Activated B cell treated with CpG ODN at 0.5 μM for 24 hours (primary cell): ENCODE data around the gene PROSER3. TPM values are rescaled to one million over a fixed set of nuclear protein-coding genes. Genes with fewer than 3 reads are reported as not detected.

Experiments used
- ATAC-seq: fragments of 200-7000 bp; cut with Tn5 transposase; one replicate; pipeline ENCODE4 v1.10.0; 2021; ENCODE audit warnings: low read depth, mild to moderate bottlenecking, moderate library complexity
- CTCF ChIA-PET: fragments of 350-600 bp; sonication (Branson Sonifier 250); formaldehyde crosslinking; loops from one replicate; lab custom pipeline; 2021; ENCODE audit warnings: antibody characterized with exemption; lab: Charles Lee
- POLR2A ChIA-PET: fragments of 350-600 bp; sonication (Branson Sonifier 250); formaldehyde crosslinking; loops from one replicate; lab custom pipeline; 2021; ENCODE audit warnings: antibody characterized with exemption; lab: Charles Lee
- DNase-seq: peaks from one replicate; pipeline ENCODE4 v3.0.0; 2022
- H3K27ac Mint-ChIP-seq: one replicate; pipeline ENCODE4 v1.8.0; 2020; ENCODE audit warnings: mixed read lengths
- H3K27me3 Mint-ChIP-seq: one replicate; pipeline ENCODE4 v1.8.0; 2021; ENCODE audit warnings: mixed read lengths
- H3K36me3 Mint-ChIP-seq: one replicate; pipeline ENCODE4 v1.8.0; 2021; ENCODE audit warnings: low read depth, mixed read lengths
- H3K4me1 Mint-ChIP-seq: one replicate; pipeline ENCODE4 v1.8.0; 2021; ENCODE audit warnings: mixed read lengths
- H3K4me3 Mint-ChIP-seq: one replicate; pipeline ENCODE4 v1.8.0; 2020; ENCODE audit warnings: mild to moderate bottlenecking, mixed read lengths
- H3K9me3 Mint-ChIP-seq: one replicate; pipeline ENCODE4 v1.8.0; 2020; ENCODE audit warnings: mixed read lengths
- intact Hi-C: fragments of 100-400 bp; cut with micrococcal nuclease; formaldehyde crosslinking; loops from one replicate; pipeline ENCODE4 v1.15.1; 2024
- total RNA-seq: library from RNA; stranded (reverse); gene quantifications from 2 replicates; pipeline ENCODE4 v1.2.3, GENCODE V29; 2022
- TF ChIP-seq, protein P1 (sequence below): fragments of 200-600 bp; IDR thresholded peaks from one replicate; pipeline ENCODE4 v1.8.0; 2022; ENCODE audit warnings: antibody characterized with exemption, mild to moderate bottlenecking

Gene PROSER3
- total RNA-seq, 1 donor from 2014 or later = 60.5 TPM

GRCh38 chr19:35713506-35713850, 44.5 kb upstream of the PROSER3 start:
- ChIA-PET POLR2A (interaction anchor here (0.6 to 7.2 kb wide), 7 partner anchors 14 to 103 kb away, joined by 5 to 238 read pairs (median 7); partner anchors contain the start of genes COX6B1, IGFLR1, LIN37 and PSENEN), CTCF (interaction anchor here (5.7 kb wide), 1 partner anchor 17 kb away, joined by 57 read pairs; no protein-coding TSS in a partner anchor)
- Mint-ChIP-seq H3K4me1 (peaks cover 68% of the 10 kb centered on the region), H3K4me3 (peak overlapping the region; percentile 93), H3K9me3 (no peaks in the 10 kb centered on the region), H3K27me3 (no peaks in the 10 kb centered on the region), H3K36me3 (peaks cover 7% of the 10 kb centered on the region), H3K27ac (peak overlapping the region; percentile 96)
- intact Hi-C loops = loop anchor here (5.0 to 10.0 kb wide), 2 partner anchors 366 to 389 kb away; partner anchors contain the start of genes CD22 and FFAR1
- DNase-seq = no peak
- no peak for ATAC-seq
- TF ChIP-seq, protein P1, sequence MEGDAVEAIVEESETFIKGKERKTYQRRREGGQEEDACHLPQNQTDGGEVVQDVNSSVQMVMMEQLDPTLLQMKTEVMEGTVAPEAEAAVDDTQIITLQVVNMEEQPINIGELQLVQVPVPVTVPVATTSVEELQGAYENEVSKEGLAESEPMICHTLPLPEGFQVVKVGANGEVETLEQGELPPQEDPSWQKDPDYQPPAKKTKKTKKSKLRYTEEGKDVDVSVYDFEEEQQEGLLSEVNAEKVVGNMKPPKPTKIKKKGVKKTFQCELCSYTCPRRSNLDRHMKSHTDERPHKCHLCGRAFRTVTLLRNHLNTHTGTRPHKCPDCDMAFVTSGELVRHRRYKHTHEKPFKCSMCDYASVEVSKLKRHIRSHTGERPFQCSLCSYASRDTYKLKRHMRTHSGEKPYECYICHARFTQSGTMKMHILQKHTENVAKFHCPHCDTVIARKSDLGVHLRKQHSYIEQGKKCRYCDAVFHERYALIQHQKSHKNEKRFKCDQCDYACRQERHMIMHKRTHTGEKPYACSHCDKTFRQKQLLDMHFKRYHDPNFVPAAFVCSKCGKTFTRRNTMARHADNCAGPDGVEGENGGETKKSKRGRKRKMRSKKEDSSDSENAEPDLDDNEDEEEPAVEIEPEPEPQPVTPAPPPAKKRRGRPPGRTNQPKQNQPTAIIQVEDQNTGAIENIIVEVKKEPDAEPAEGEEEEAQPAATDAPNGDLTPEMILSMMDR = no peak

DNA sequence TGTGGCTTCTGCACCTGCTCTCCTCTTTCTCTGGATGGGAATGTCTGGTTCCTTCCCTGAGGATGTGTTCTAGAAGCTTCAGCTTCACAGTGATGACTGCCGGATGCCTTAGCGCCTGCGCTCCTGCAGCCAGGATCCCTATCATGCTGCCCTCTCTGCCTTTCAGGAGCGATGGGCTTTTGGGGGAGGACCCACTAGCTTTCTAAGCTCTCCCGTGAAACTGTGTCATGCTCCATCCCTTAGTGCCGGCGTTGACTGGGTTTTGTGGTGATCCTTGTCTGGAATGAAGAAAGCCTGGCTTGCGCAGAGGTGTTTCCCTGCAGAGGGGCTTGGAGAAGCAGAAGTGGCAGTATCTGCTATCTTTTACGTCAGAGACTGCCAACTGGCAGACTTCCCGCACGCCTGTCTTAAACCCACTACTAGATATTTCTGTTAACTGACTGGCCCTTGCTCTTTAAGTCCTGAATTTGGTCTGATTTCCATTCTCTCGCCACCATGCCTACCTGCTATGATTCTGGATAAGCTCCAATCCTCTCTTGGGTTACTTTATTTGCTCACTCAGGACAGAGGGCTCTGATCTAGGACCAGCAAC, 44.0 kb upstream of the PROSER3 start:
- ChIA-PET CTCF (interaction anchor here (1.4 to 5.7 kb wide), 3 partner anchors 12 to 21 kb away, joined by 5 to 57 read pairs (median 6); no protein-coding TSS in a partner anchor), POLR2A (interaction anchor here (1.7 to 7.2 kb wide), 5 partner anchors 15 to 66 kb away, joined by 5 to 238 read pairs (median 29); partner anchors contain the start of genes COX6B1, IGFLR1, LIN37 and PSENEN)
- Mint-ChIP-seq H3K27ac (peak overlapping the region; percentile 96), H3K4me1 (peaks cover 74% of the 10 kb centered on the region), H3K36me3 (peaks cover 7% of the 10 kb centered on the region), H3K9me3 (no peaks in the 10 kb centered on the region), H3K27me3 (no peaks in the 10 kb centered on the region), H3K4me3 (peak overlapping the region; percentile 93)
- intact Hi-C loops = loop anchor here (5.0 to 10.0 kb wide), 2 partner anchors 367 to 389 kb away; partner anchors contain the start of genes CD22 and FFAR1
- no peak for ATAC-seq
- DNase-seq = no peak
- TF ChIP-seq, protein P1 = no peak

- H3K4me1 Mint-ChIP-seq = peaks cover 80% of the 10 kb centered on the region
- H3K27me3 Mint-ChIP-seq = no peaks in the 10 kb centered on the region
- CTCF ChIA-PET = interaction anchor here (1.4 to 5.7 kb wide), 3 partner anchors 13 to 22 kb away, joined by 5 to 57 read pairs (median 6); no protein-coding TSS in a partner anchor
- no peak for ATAC-seq
- peaks cover 11% of the 10 kb centered on the region for H3K36me3 Mint-ChIP-seq
- H3K4me3 Mint-ChIP-seq = peak overlapping the region; percentile 93
- H3K9me3 Mint-ChIP-seq = no peaks in the 10 kb centered on the region
- POLR2A ChIA-PET = interaction anchor here (0.6 to 7.2 kb wide), 6 partner anchors 16 to 107 kb away, joined by 5 to 238 read pairs (median 18); partner anchors contain the start of genes COX6B1, IGFLR1, PSENEN and U2AF1L4
- H3K27ac Mint-ChIP-seq = peak overlapping the region; percentile 97
- DNase-seq = no peak
- intact Hi-C loops = loop anchor here (5.0 to 10.0 kb wide), 2 partner anchors 367 to 390 kb away; partner anchors contain the start of genes CD22 and FFAR1
- TF ChIP-seq, protein P1 = no peak
Measured at GRCh38 chr19:35714601-35715354, 43.2 kb upstream of the PROSER3 start.

DNA sequence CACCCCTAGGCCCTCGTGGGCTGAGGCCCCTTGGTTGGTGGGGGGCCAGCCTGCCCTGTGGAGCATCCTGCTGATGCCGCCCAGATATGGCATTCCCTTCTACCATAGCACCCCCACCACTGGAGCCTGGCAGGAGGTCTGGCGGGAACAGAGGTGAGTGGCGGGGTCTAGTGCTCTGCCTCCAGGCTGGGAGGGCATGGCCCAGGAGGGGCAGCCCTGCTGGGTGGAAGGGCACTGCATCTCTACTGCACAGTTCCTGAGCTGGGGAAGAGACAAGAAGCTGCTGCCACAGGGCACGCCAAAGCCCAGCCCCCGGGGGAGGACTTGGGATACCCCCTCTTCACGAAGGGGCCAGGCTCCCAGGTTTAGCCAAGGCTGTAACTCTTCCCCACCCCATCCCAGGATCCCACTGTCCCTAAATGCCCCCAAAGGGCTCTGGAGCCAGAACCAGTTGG, 42.6 kb upstream of the PROSER3 start:
- Mint-ChIP-seq H3K9me3 (no peaks in the 10 kb centered on the region), H3K36me3 (peaks cover 13% of the 10 kb centered on the region), H3K4me3 (peak overlapping the region; percentile 93), H3K4me1 (peaks cover 79% of the 10 kb centered on the region), H3K27me3 (no peaks in the 10 kb centered on the region), H3K27ac (peak overlapping the region; percentile 97)
- ChIA-PET POLR2A (interaction anchor here (1.7 to 7.2 kb wide), 4 partner anchors 16 to 67 kb away, joined by 5 to 238 read pairs (median 42); partner anchors contain the start of genes COX6B1, IGFLR1, PSENEN and U2AF1L4), CTCF (interaction anchor here (1.4 to 5.7 kb wide), 4 partner anchors 13 to 23 kb away, joined by 5 to 57 read pairs (median 6); no protein-coding TSS in a partner anchor)
- TF ChIP-seq, protein P1 = no peak
- intact Hi-C loops = loop anchor here (10.0 kb wide), 1 partner anchor 391 kb away; the partner anchor contains the start of gene CD22
- no peak for ATAC-seq
- DNase-seq = no peak
